ENCODE data around the gene SUSD4. TPM values are rescaled to one million over a fixed set of nuclear protein-coding genes. Genes with fewer than 3 reads are reported as not detected.

Gene SUSD4
- total RNA-seq, 1 donor from 2014 or later = 16.7 TPM

GRCh38 chr1:223234534-223234933 lies 129.4 kb downstream of the SUSD4 start:
- FAIRE-seq (no peak), DNase-seq (ENCODE audit: low spot score in 2 of 2) (no peak)

- DNase-seq (ENCODE audit: low spot score in 2 of 2) (no peak), FAIRE-seq (no peak)
These were observed 129.8 kb downstream of the SUSD4 start for GRCh38 chr1:223234170-223234514.

- FAIRE-seq (no peak), DNase-seq (ENCODE audit: low spot score in 2 of 2) (peak in 1 of 2 donors; percentile 43)
These were observed 130.4 kb downstream of the SUSD4 start for GRCh38 chr1:223233410-223234169.

GRCh38 chr1:223233019-223233409 lies 131.0 kb downstream of the SUSD4 start:
- FAIRE-seq = no peak
- no peak for DNase-seq (ENCODE audit: low spot score in 2 of 2)

- no peak for DNase-seq (ENCODE audit: low spot score in 2 of 2)
- no peak for FAIRE-seq
These were observed 132.4 kb downstream of the SUSD4 start for GRCh38 chr1:223231581-223231980.

- DNase-seq (ENCODE audit: low spot score in 2 of 2) (no peak), FAIRE-seq (no peak)
These were observed 132.9 kb downstream of the SUSD4 start for GRCh38 chr1:223231011-223231572.

GRCh38 chr1:223230161-223230881 lies 133.7 kb downstream of the SUSD4 start:
- no peak for DNase-seq (ENCODE audit: low spot score in 2 of 2)
- FAIRE-seq = no peak

GRCh38 chr1:223229756-223230155 lies 134.2 kb downstream of the SUSD4 start:
- no peak for FAIRE-seq

GRCh38 chr1:223228931-223229528 lies 134.9 kb downstream of the SUSD4 start:
- FAIRE-seq (no peak), DNase-seq (ENCODE audit: low spot score in 2 of 2) (no peak)

More at GRCh38 chr1:223229756-223230155, 134.2 kb downstream of the SUSD4 start:
- DNase-seq (ENCODE audit: low spot score in 2 of 2) = no peak

GRCh38 chr1:223228201-223228600 lies 135.8 kb downstream of the SUSD4 start:
- DNase-seq (ENCODE audit: low spot score in 2 of 2) = no peak
- no peak for FAIRE-seq

GRCh38 chr1:223227486-223228196 lies 136.3 kb downstream of the SUSD4 start:
- DNase-seq (ENCODE audit: low spot score in 2 of 2) = no peak
- FAIRE-seq = no peak

- no peak for DNase-seq (ENCODE audit: low spot score in 2 of 2)
- FAIRE-seq = no peak
These were observed 136.9 kb downstream of the SUSD4 start for GRCh38 chr1:223227031-223227430.

- DNase-seq (ENCODE audit: low spot score in 2 of 2) = no peak
- FAIRE-seq = no peak
These were observed 137.7 kb downstream of the SUSD4 start for GRCh38 chr1:223226271-223226670.

- no peak for FAIRE-seq
- no peak for DNase-seq (ENCODE audit: low spot score in 2 of 2)
These were observed 138.5 kb downstream of the SUSD4 start for GRCh38 chr1:223225481-223225880.

- FAIRE-seq = no peak
- no peak for DNase-seq (ENCODE audit: low spot score in 2 of 2)
These were observed 138.9 kb downstream of the SUSD4 start for GRCh38 chr1:223225061-223225460.

- no peak for FAIRE-seq
These were observed 139.5 kb downstream of the SUSD4 start for GRCh38 chr1:223224465-223224864.

GRCh38 chr1:223223091-223223995 lies 140.6 kb downstream of the SUSD4 start:
- DNase-seq (ENCODE audit: low spot score in 2 of 2) (no peak), FAIRE-seq (no peak)

More at GRCh38 chr1:223224465-223224864, 139.5 kb downstream of the SUSD4 start:
- no peak for DNase-seq (ENCODE audit: low spot score in 2 of 2)

- FAIRE-seq (no peak), DNase-seq (ENCODE audit: low spot score in 2 of 2) (no peak)
These were observed 141.6 kb downstream of the SUSD4 start for GRCh38 chr1:223222377-223222776.

GRCh38 chr1:223221686-223222085 lies 142.3 kb downstream of the SUSD4 start:
- FAIRE-seq = no peak
- no peak for DNase-seq (ENCODE audit: low spot score in 2 of 2)

Measured in frontal cortex (tissue), 4 donors.